Activated CD4-positive, alpha-beta T cell treated with anti-CD3 and anti-CD28 coated beads, Interleukin-2, amount 10 ng/mL, durations not matched to agents 7 days and 5 days (primary cell): ENCODE measurements around the gene WNT7B. TPM values are rescaled to one million over a fixed set of nuclear protein-coding genes. Genes with fewer than 3 reads are reported as not detected.

Experiments used
- CTCF ChIA-PET: fragments of 350-600 bp; sonication (Branson Sonifier 250); formaldehyde crosslinking; loops from one replicate; lab custom pipeline; 2021; ENCODE audit warnings: antibody characterized with exemption; lab: Charles Lee
- POLR2A ChIA-PET: fragments of 350-600 bp; sonication (Branson Sonifier 250); formaldehyde crosslinking; loops from one replicate; lab custom pipeline; 2021; ENCODE audit warnings: antibody characterized with exemption; lab: Charles Lee
- DNase-seq: peaks from one replicate; pipeline ENCODE4 v3.0.0-alpha.2; 2020
- H3K27ac Mint-ChIP-seq: one replicate; pipeline ENCODE4 v1.8.0; 2021; ENCODE audit warnings: mild to moderate bottlenecking, moderate library complexity, mixed read lengths
- H3K27me3 Mint-ChIP-seq: one replicate; pipeline ENCODE4 v1.8.0; 2021; ENCODE audit warnings: mixed read lengths
- H3K36me3 Mint-ChIP-seq: one replicate; pipeline ENCODE4 v1.8.0; 2021; ENCODE audit warnings: low read depth, mixed read lengths
- H3K4me1 Mint-ChIP-seq: one replicate; pipeline ENCODE4 v1.8.0; 2021; ENCODE audit warnings: mixed read lengths
- H3K4me3 Mint-ChIP-seq: one replicate; pipeline ENCODE4 v1.8.0; 2021; ENCODE audit warnings: mild to moderate bottlenecking, moderate library complexity, mixed read lengths
- H3K9me3 Mint-ChIP-seq: one replicate; pipeline ENCODE4 v1.8.0; 2021; ENCODE audit warnings: mixed read lengths
- total RNA-seq, 2 experiments: library from RNA; stranded (reverse); gene quantifications; one replicate each; pipeline ENCODE4 v1.2.3, GENCODE V29; 2021

Gene WNT7B
- total RNA-seq, 2 experiments from 2014 or later = not detected

GRCh38 chr22:45972889-45973253, 4.1 kb downstream of the WNT7B start:
- H3K9me3 Mint-ChIP-seq = no peaks in the 10 kb centered on the region
- POLR2A ChIA-PET = no interaction called here
- no peak for DNase-seq
- no peak overlapping the region for H3K27ac Mint-ChIP-seq
- H3K4me3 Mint-ChIP-seq = no peak overlapping the region
- H3K4me1 Mint-ChIP-seq = peaks cover 6% of the 10 kb centered on the region
- no peaks in the 10 kb centered on the region for H3K36me3 Mint-ChIP-seq
- peaks cover 51% of the 10 kb centered on the region for H3K27me3 Mint-ChIP-seq
- CTCF ChIA-PET = no interaction called here

- Mint-ChIP-seq H3K9me3 (no peaks in the 10 kb centered on the region), H3K4me1 (peaks cover 2% of the 10 kb centered on the region), H3K4me3 (no peak overlapping the region), H3K27ac (no peak overlapping the region), H3K27me3 (peaks cover 46% of the 10 kb centered on the region), H3K36me3 (no peaks in the 10 kb centered on the region)
- ChIA-PET POLR2A (no interaction called here), CTCF (interaction anchor here (1.0 kb wide), 1 partner anchor 378 kb away, joined by 3 read pairs; no protein-coding TSS in a partner anchor)
- no peak for DNase-seq
These were observed 4.7 kb downstream of the WNT7B start for GRCh38 chr22:45972091-45972888.

GRCh38 chr22:45971408-45972028, 5.4 kb downstream of the WNT7B start:
- H3K4me1 Mint-ChIP-seq = peaks cover 2% of the 10 kb centered on the region
- POLR2A ChIA-PET = no interaction called here
- no peak overlapping the region for H3K27ac Mint-ChIP-seq
- peaks cover 46% of the 10 kb centered on the region for H3K27me3 Mint-ChIP-seq
- no peaks in the 10 kb centered on the region for H3K36me3 Mint-ChIP-seq
- H3K9me3 Mint-ChIP-seq = no peaks in the 10 kb centered on the region
- DNase-seq = no peak
- no peak overlapping the region for H3K4me3 Mint-ChIP-seq
- CTCF ChIA-PET = interaction anchor here (1.0 kb wide), 1 partner anchor 377 kb away, joined by 3 read pairs; no protein-coding TSS in a partner anchor

- CTCF ChIA-PET = no interaction called here
- Mint-ChIP-seq H3K9me3 (no peaks in the 10 kb centered on the region), H3K36me3 (no peaks in the 10 kb centered on the region), H3K4me1 (peaks cover 2% of the 10 kb centered on the region), H3K4me3 (no peak overlapping the region), H3K27me3 (peaks cover 46% of the 10 kb centered on the region), H3K27ac (no peak overlapping the region)
- DNase-seq = no peak
- POLR2A ChIA-PET = no interaction called here
These were observed 6.1 kb downstream of the WNT7B start for GRCh38 chr22:45970705-45971407.

GRCh38 chr22:45969801-45970470, 7.0 kb downstream of the WNT7B start:
- Mint-ChIP-seq H3K9me3 (no peaks in the 10 kb centered on the region), H3K4me1 (peaks cover 2% of the 10 kb centered on the region), H3K27me3 (peaks cover 41% of the 10 kb centered on the region), H3K27ac (no peak overlapping the region), H3K4me3 (no peak overlapping the region), H3K36me3 (no peaks in the 10 kb centered on the region)
- CTCF ChIA-PET = no interaction called here
- POLR2A ChIA-PET = no interaction called here
- no peak for DNase-seq

- CTCF ChIA-PET = no interaction called here
- no peak for DNase-seq
- no peaks in the 10 kb centered on the region for H3K9me3 Mint-ChIP-seq
- H3K4me1 Mint-ChIP-seq = peaks cover 2% of the 10 kb centered on the region
- no peak overlapping the region for H3K27ac Mint-ChIP-seq
- POLR2A ChIA-PET = no interaction called here
- H3K4me3 Mint-ChIP-seq = no peak overlapping the region
- H3K36me3 Mint-ChIP-seq = no peaks in the 10 kb centered on the region
- peaks cover 38% of the 10 kb centered on the region for H3K27me3 Mint-ChIP-seq
These were observed 7.6 kb downstream of the WNT7B start for GRCh38 chr22:45969414-45969799.

GRCh38 chr22:45968751-45969413, 8.1 kb downstream of the WNT7B start:
- H3K4me3 Mint-ChIP-seq = no peak overlapping the region
- peaks cover 2% of the 10 kb centered on the region for H3K4me1 Mint-ChIP-seq
- H3K27ac Mint-ChIP-seq = no peak overlapping the region
- no peak for DNase-seq
- H3K36me3 Mint-ChIP-seq = no peaks in the 10 kb centered on the region
- no peaks in the 10 kb centered on the region for H3K9me3 Mint-ChIP-seq
- ChIA-PET CTCF (no interaction called here), POLR2A (no interaction called here)
- peaks cover 33% of the 10 kb centered on the region for H3K27me3 Mint-ChIP-seq

GRCh38 chr22:45968003-45968650, 8.8 kb downstream of the WNT7B start:
- no peaks in the 10 kb centered on the region for H3K9me3 Mint-ChIP-seq
- no peak overlapping the region for H3K27ac Mint-ChIP-seq
- H3K4me1 Mint-ChIP-seq = peaks cover 2% of the 10 kb centered on the region
- CTCF ChIA-PET = no interaction called here
- peaks cover 25% of the 10 kb centered on the region for H3K27me3 Mint-ChIP-seq
- H3K36me3 Mint-ChIP-seq = no peaks in the 10 kb centered on the region
- H3K4me3 Mint-ChIP-seq = no peak overlapping the region
- POLR2A ChIA-PET = no interaction called here
- no peak for DNase-seq

- CTCF ChIA-PET = interaction anchor here (1.2 kb wide), 1 partner anchor 27 kb away, joined by 4 read pairs; no protein-coding TSS in a partner anchor
- H3K27me3 Mint-ChIP-seq = peaks cover 18% of the 10 kb centered on the region
These were observed 10.0 kb downstream of the WNT7B start for GRCh38 chr22:45966895-45967365.

GRCh38 chr22:45966320-45966894, 10.6 kb downstream of the WNT7B start:
- DNase-seq = no peak
- Mint-ChIP-seq H3K4me1 (peaks cover 2% of the 10 kb centered on the region), H3K4me3 (no peak overlapping the region), H3K27me3 (peaks cover 18% of the 10 kb centered on the region), H3K36me3 (no peaks in the 10 kb centered on the region), H3K9me3 (no peaks in the 10 kb centered on the region), H3K27ac (no peak overlapping the region)
- CTCF ChIA-PET = interaction anchor here (0.6 to 1.2 kb wide), 2 partner anchors 28 to 131 kb away, joined by 3 to 4 read pairs; no protein-coding TSS in a partner anchor
- POLR2A ChIA-PET = no interaction called here

More at GRCh38 chr22:45966895-45967365, 10.0 kb downstream of the WNT7B start:
- Mint-ChIP-seq H3K4me1 (peaks cover 2% of the 10 kb centered on the region), H3K36me3 (no peaks in the 10 kb centered on the region), H3K4me3 (no peak overlapping the region), H3K27ac (no peak overlapping the region), H3K9me3 (no peaks in the 10 kb centered on the region)
- POLR2A ChIA-PET = no interaction called here
- DNase-seq = no peak

- Mint-ChIP-seq H3K27ac (no peak overlapping the region), H3K27me3 (peaks cover 13% of the 10 kb centered on the region), H3K4me1 (no peaks in the 10 kb centered on the region), H3K36me3 (no peaks in the 10 kb centered on the region), H3K9me3 (no peaks in the 10 kb centered on the region), H3K4me3 (no peak overlapping the region)
- ChIA-PET POLR2A (no interaction called here), CTCF (interaction anchor here (0.6 to 1.2 kb wide), 2 partner anchors 29 to 132 kb away, joined by 3 to 4 read pairs; no protein-coding TSS in a partner anchor)
- DNase-seq = no peak
These were observed 11.4 kb downstream of the WNT7B start for GRCh38 chr22:45965563-45965962.
